ENCODE data around the gene ZNF723. TPM values are rescaled to one million over a fixed set of nuclear protein-coding genes. Genes with fewer than 3 reads are reported as not detected.
"Not testable (repeated sequence)": the region's sequence is repeated elsewhere in the genome, so short reads cannot be mapped to it uniquely, and the experiment has no call there.

The ZNF723 gene
- not detected for polyA plus RNA-seq (2013)

DNA sequence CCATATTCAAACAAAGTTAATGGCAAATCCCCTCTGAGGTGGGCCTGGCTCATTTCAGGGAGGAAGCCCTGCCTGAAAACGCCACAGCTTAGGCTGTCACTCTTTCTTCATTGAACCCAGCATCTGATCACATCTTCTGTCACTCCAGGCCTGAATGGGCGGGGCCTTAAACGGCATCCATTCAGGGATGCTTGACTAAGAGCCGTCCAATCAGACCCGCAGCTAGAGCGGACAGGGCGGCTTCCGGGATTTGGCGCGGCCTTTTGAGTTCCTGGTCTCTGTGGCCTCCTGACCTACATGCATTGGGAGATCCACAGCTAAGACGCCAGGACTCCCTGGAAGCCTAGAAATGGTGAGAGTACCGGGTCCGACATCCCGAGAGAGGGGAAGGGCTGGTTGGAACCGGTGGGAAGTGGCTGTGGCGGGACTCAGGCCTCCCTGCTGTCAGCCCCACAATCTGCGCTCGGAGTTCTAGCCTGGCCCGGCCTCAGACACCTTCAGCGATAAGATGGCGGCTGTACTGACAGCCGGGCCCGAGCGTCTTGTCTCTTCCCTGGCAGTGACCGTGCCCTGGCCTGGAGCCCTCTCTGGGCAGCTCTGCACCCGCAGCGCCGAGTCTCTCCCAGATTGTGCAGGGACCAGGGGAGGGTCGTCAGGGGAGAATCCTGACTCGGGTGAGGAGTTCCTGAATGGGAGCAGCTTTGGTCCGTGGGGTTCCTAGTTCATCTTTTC lies at the start of gene ZNF723:
TSS of gene ZNF723 (plus strand) at position 261 of the 732 bp plus-strand sequence. CDS start at position 350, 89 bp downstream.
- 21% methylated on average over 28 of the region's 31 CpGs for WGBS (ENCODE audit: insufficient coverage)

GRCh38 chr19:22783651-22784410 lies 48.3 kb upstream of the ZNF723 start, which contains the start of gene ZNF99:
TSS of gene ZNF99 (minus strand) at chr19:22784151. CDS start at chr19:22784016, 135 bp downstream.
- ChIA-PET CTCF (interaction anchor here (0.5 kb wide), 1 partner anchor 13 kb away, joined by 3 read pairs; no protein-coding TSS in a partner anchor), POLR2A (no interaction called here)
- Histone ChIP-seq H3K36me3 (ENCODE audit: control insufficient read depth in 4 of 4, insufficient read depth in 4 of 4, low read length in 3 of 4) (no peaks in the 10 kb centered on the region), H3K9me3 (ENCODE audit: control extremely low read depth in 1 of 5, control insufficient read depth in 4 of 5, insufficient read depth in 2 of 5, low read depth in 1 of 5, low read length in 4 of 5) (peaks cover 2 to 12% (median 4%) of the 10 kb centered on the region in 5 experiments), H3K27ac (ENCODE audit: insufficient read depth in 1 of 2, low read depth in 1 of 2, low read length in 2 of 2, poor library complexity in 1 of 2, severe bottlenecking in 2 of 2) (peak within 1 kb of the TSS in 1 of 2 experiments; percentile 34), H3K4me1 (ENCODE audit: control extremely low read depth in 1 of 4, control insufficient read depth in 4 of 4, insufficient read depth in 4 of 4, low read length in 3 of 4) (no peaks in the 10 kb centered on the region), H3K4me3 (ENCODE audit: control insufficient read depth in 1 of 7, extremely low read depth in 1 of 7, insufficient read depth in 4 of 7, low read depth in 2 of 7, low read length in 6 of 7) (peak within 1 kb of the TSS in 6 of 7 experiments; percentile 48 to 82 (median 54)), H3K27me3 (replicated peaks in 2 of 5; ENCODE audit: control insufficient read depth in 4 of 5, insufficient read depth in 5 of 5, low read length in 4 of 5) (no peaks in the 10 kb centered on the region)
- DNase-seq, result peak; percentile 70 to 91 (median 89)
- 6% methylated on average over 26 of the region's 36 CpGs for WGBS (ENCODE audit: insufficient coverage)

More for the DNA sequence above, at the start of gene ZNF723:
- no peaks in the 10 kb centered on the region for H3K27me3 ChIP-seq (replicated peaks in 2 of 5; ENCODE audit: control insufficient read depth in 4 of 5, insufficient read depth in 5 of 5, low read length in 4 of 5)
- ChIA-PET CTCF (no interaction called here), POLR2A (no interaction called here)
- H3K9me3 ChIP-seq (ENCODE audit: control extremely low read depth in 1 of 5, control insufficient read depth in 4 of 5, insufficient read depth in 2 of 5, low read depth in 1 of 5, low read length in 4 of 5), result peaks cover 3 to 31% (median 17%) of the 10 kb centered on the region in 5 experiments
- H3K4me1 ChIP-seq (ENCODE audit: control extremely low read depth in 1 of 4, control insufficient read depth in 4 of 4, insufficient read depth in 4 of 4, low read length in 3 of 4), result no peaks in the 10 kb centered on the region
- DNase-seq, result peak in 2 of 3 donors; percentile 1 to 10
- no peaks in the 10 kb centered on the region for H3K36me3 ChIP-seq (ENCODE audit: control insufficient read depth in 4 of 4, insufficient read depth in 4 of 4, low read length in 3 of 4)
- no peak within 1 kb of the TSS for H3K27ac ChIP-seq (ENCODE audit: insufficient read depth in 1 of 2, low read depth in 1 of 2, low read length in 2 of 2, poor library complexity in 1 of 2, severe bottlenecking in 2 of 2)
- H3K4me3 ChIP-seq (ENCODE audit: control insufficient read depth in 1 of 7, extremely low read depth in 1 of 7, insufficient read depth in 4 of 7, low read depth in 2 of 7, low read length in 6 of 7), result no peak within 1 kb of the TSS

DNA sequence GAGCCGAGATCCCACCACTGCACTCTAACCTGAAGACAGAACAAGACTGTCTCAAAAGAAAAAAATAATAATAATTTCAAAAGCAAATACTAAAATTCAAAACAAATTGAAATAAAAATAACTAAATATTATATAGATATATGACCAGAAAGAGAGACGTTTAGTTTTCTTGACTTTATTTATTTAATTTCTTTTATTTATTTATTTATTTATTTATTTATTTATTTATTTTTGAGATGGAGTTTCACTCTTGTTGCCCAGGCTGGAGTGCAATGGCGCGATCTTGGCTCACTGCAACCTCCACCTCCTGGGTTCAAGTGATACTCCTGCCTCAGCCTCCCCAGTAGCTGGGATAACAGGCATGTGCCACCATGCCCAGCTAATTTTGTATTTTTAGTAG lies 39.2 kb upstream of the ZNF723 start:
- peaks cover 0 to 10% (median 5%) of the 10 kb centered on the region in 5 experiments for H3K9me3 ChIP-seq (ENCODE audit: control extremely low read depth in 1 of 5, control insufficient read depth in 4 of 5, insufficient read depth in 2 of 5, low read depth in 1 of 5, low read length in 4 of 5)
- H3K36me3 ChIP-seq (ENCODE audit: control insufficient read depth in 4 of 4, insufficient read depth in 4 of 4, low read length in 3 of 4); H3K4me3 ChIP-seq (ENCODE audit: control insufficient read depth in 1 of 7, extremely low read depth in 1 of 7, insufficient read depth in 4 of 7, low read depth in 2 of 7, low read length in 6 of 7); CTCF ChIA-PET; H3K4me1 ChIP-seq (ENCODE audit: control extremely low read depth in 1 of 4, control insufficient read depth in 4 of 4, insufficient read depth in 4 of 4, low read length in 3 of 4); H3K27me3 ChIP-seq (replicated peaks in 2 of 5; ENCODE audit: control insufficient read depth in 4 of 5, insufficient read depth in 5 of 5, low read length in 4 of 5); H3K27ac ChIP-seq (ENCODE audit: insufficient read depth in 1 of 2, low read depth in 1 of 2, low read length in 2 of 2, poor library complexity in 1 of 2, severe bottlenecking in 2 of 2); DNase-seq: not testable (repeated sequence)
- WGBS (ENCODE audit: insufficient coverage), result no CpG with 5 or more reads among the region's 4 CpGs
- POLR2A ChIA-PET, result interaction anchor here (0.6 kb wide), 1 partner anchor 11 kb away, joined by 5 read pairs; no protein-coding TSS in a partner anchor

DNA sequence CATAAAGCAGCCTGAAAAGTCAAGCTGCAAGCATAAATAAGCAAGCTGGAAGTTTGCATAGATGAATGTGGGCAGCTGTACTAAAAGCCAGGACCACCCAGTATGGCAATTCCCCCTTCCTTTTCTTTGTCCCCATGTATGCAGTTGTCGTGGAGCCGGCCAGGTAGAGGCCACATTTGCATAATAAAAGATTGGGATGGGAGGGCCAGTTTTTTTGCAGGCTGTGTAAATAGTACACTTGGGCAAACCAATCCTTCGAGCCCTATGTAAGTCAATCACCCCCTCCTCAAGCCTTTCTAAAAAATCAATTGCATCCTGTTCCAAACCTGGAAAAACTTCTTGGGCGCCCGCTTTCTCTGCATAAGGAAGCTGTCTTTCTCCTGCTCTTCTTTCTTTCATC lies 35.1 kb upstream of the ZNF723 start:
- Histone ChIP-seq H3K4me1 (ENCODE audit: control extremely low read depth in 1 of 4, control insufficient read depth in 4 of 4, insufficient read depth in 4 of 4, low read length in 3 of 4) (no peaks in the 10 kb centered on the region), H3K4me3 (ENCODE audit: control insufficient read depth in 1 of 7, extremely low read depth in 1 of 7, insufficient read depth in 4 of 7, low read depth in 2 of 7, low read length in 6 of 7) (no peak overlapping the region), H3K9me3 (ENCODE audit: control extremely low read depth in 1 of 5, control insufficient read depth in 4 of 5, insufficient read depth in 2 of 5, low read depth in 1 of 5, low read length in 4 of 5) (peaks cover 0 to 17% (median 7%) of the 10 kb centered on the region in 5 experiments), H3K27me3 (replicated peaks in 2 of 5; ENCODE audit: control insufficient read depth in 4 of 5, insufficient read depth in 5 of 5, low read length in 4 of 5) (no peaks in the 10 kb centered on the region), H3K27ac (ENCODE audit: insufficient read depth in 1 of 2, low read depth in 1 of 2, low read length in 2 of 2, poor library complexity in 1 of 2, severe bottlenecking in 2 of 2) (no peak overlapping the region), H3K36me3 (ENCODE audit: control insufficient read depth in 4 of 4, insufficient read depth in 4 of 4, low read length in 3 of 4) (no peaks in the 10 kb centered on the region)
- POLR2A ChIA-PET, result no interaction called here
- DNase-seq, result no peak
- WGBS (ENCODE audit: insufficient coverage), result 72% methylated on average over 2 of the region's 5 CpGs
- CTCF ChIA-PET, result no interaction called here

DNA sequence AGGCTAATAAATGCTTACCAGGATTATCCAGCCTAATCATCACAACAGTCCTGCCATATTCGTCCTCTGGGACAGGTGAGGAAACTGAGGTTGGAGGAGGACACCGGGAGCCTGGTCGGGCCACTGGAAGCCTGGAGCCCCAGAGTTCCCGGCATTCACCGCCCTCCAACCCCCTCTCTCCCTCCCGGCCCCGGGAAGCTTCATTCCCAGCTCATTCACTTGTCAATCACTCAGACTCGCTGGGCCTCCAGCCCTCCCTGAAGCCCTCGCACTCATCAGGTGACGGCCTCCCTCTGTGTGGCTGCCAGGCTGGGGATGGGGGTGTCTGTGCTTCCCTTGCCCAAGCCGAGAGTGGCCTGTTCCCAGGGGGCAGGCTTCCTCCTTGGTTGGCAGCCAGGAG lies 25.7 kb upstream of the ZNF723 start:
- no peaks in the 10 kb centered on the region for H3K36me3 ChIP-seq (ENCODE audit: control insufficient read depth in 4 of 4, insufficient read depth in 4 of 4, low read length in 3 of 4)
- POLR2A ChIA-PET, result no interaction called here
- no peak overlapping the region for H3K27ac ChIP-seq (ENCODE audit: insufficient read depth in 1 of 2, low read depth in 1 of 2, low read length in 2 of 2, poor library complexity in 1 of 2, severe bottlenecking in 2 of 2)
- DNase-seq, result no peak
- H3K9me3 ChIP-seq (ENCODE audit: control extremely low read depth in 1 of 5, control insufficient read depth in 4 of 5, insufficient read depth in 2 of 5, low read depth in 1 of 5, low read length in 4 of 5), result peaks cover 0 to 42% (median 32%) of the 10 kb centered on the region in 5 experiments
- H3K4me3 ChIP-seq (ENCODE audit: control insufficient read depth in 1 of 7, extremely low read depth in 1 of 7, insufficient read depth in 4 of 7, low read depth in 2 of 7, low read length in 6 of 7), result no peak overlapping the region
- H3K27me3 ChIP-seq (replicated peaks in 2 of 5; ENCODE audit: control insufficient read depth in 4 of 5, insufficient read depth in 5 of 5, low read length in 4 of 5), result peaks cover 0 to 24% (median 0%) of the 10 kb centered on the region in 5 experiments
- CTCF ChIA-PET, result no interaction called here
- WGBS (ENCODE audit: insufficient coverage), result 21% methylated on average over 9 of the region's 11 CpGs
- no peaks in the 10 kb centered on the region for H3K4me1 ChIP-seq (ENCODE audit: control extremely low read depth in 1 of 4, control insufficient read depth in 4 of 4, insufficient read depth in 4 of 4, low read length in 3 of 4)

DNA sequence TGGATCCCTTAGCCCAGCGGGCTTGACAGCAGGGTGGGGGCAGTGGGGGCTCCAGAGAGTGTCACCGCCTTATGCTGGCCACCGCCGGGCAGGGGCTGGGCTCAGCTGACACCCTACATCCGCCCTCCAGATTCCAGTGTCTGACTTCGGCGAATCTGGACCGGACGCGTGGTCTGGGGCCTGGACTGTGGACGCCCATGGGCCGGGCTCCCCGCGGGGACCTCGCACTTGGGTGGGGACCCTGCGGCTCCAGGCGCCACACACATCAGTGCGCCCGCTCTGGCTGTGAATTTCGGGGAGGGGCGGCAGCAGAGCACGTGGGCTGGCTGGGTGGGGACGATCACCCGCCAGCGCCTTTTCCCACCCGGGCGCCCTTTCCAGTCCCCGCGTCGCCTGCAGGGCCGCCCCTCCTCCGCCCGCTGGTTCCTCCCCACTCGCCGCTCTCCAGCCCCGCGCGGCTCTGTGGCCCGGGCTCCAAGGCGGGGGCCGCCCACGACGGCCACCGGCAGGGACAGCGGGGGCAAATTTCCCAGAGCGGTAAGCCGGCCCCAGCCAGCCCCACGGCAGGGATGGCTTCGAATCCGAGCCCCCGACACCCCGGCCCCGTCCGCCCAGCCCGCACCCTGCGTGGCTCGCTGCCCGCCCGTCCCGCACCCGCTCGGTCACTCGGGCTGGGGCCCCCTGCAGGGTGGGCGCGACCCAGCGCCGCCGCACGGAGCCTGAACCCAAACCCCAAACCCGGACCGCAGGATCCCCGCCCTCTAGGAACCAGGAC lies 24.8 kb upstream of the ZNF723 start:
- 9% methylated on average over 70 of the region's 72 CpGs for WGBS (ENCODE audit: insufficient coverage)
- no peak for DNase-seq
- H3K9me3 ChIP-seq (ENCODE audit: control extremely low read depth in 1 of 5, control insufficient read depth in 4 of 5, insufficient read depth in 2 of 5, low read depth in 1 of 5, low read length in 4 of 5), result peaks cover 0 to 38% (median 28%) of the 10 kb centered on the region in 5 experiments

More for the DNA sequence above, 24.8 kb upstream of the ZNF723 start:
- Histone ChIP-seq H3K36me3 (ENCODE audit: control insufficient read depth in 4 of 4, insufficient read depth in 4 of 4, low read length in 3 of 4) (no peaks in the 10 kb centered on the region), H3K27ac (ENCODE audit: insufficient read depth in 1 of 2, low read depth in 1 of 2, low read length in 2 of 2, poor library complexity in 1 of 2, severe bottlenecking in 2 of 2) (no peak overlapping the region), H3K4me1 (ENCODE audit: control extremely low read depth in 1 of 4, control insufficient read depth in 4 of 4, insufficient read depth in 4 of 4, low read length in 3 of 4) (no peaks in the 10 kb centered on the region), H3K27me3 (replicated peaks in 2 of 5; ENCODE audit: control insufficient read depth in 4 of 5, insufficient read depth in 5 of 5, low read length in 4 of 5) (peaks cover 0 to 24% (median 0%) of the 10 kb centered on the region in 5 experiments), H3K4me3 (ENCODE audit: control insufficient read depth in 1 of 7, extremely low read depth in 1 of 7, insufficient read depth in 4 of 7, low read depth in 2 of 7, low read length in 6 of 7) (no peak overlapping the region)
- ChIA-PET CTCF (interaction anchor here (0.6 kb wide), 1 partner anchor 56 kb away, joined by 3 read pairs; no protein-coding TSS in a partner anchor), POLR2A (no interaction called here)

Data from common myeloid progenitor, CD34-positive (primary cell).